ENCODE measurements around the gene DZIP1. TPM values are rescaled to one million over a fixed set of nuclear protein-coding genes. Genes with fewer than 3 reads are reported as not detected.

DZIP1 gene, protein sequence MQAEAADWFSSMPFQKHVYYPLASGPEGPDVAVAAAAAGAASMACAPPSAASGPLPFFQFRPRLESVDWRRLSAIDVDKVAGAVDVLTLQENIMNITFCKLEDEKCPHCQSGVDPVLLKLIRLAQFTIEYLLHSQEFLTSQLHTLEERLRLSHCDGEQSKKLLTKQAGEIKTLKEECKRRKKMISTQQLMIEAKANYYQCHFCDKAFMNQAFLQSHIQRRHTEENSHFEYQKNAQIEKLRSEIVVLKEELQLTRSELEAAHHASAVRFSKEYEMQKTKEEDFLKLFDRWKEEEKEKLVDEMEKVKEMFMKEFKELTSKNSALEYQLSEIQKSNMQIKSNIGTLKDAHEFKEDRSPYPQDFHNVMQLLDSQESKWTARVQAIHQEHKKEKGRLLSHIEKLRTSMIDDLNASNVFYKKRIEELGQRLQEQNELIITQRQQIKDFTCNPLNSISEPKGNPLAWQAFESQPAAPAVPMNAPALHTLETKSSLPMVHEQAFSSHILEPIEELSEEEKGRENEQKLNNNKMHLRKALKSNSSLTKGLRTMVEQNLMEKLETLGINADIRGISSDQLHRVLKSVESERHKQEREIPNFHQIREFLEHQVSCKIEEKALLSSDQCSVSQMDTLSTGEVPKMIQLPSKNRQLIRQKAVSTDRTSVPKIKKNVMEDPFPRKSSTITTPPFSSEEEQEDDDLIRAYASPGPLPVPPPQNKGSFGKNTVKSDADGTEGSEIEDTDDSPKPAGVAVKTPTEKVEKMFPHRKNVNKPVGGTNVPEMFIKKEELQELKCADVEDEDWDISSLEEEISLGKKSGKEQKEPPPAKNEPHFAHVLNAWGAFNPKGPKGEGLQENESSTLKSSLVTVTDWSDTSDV
- total RNA-seq = 22.5 and 34.1 TPM in 2 replicates

DNA sequence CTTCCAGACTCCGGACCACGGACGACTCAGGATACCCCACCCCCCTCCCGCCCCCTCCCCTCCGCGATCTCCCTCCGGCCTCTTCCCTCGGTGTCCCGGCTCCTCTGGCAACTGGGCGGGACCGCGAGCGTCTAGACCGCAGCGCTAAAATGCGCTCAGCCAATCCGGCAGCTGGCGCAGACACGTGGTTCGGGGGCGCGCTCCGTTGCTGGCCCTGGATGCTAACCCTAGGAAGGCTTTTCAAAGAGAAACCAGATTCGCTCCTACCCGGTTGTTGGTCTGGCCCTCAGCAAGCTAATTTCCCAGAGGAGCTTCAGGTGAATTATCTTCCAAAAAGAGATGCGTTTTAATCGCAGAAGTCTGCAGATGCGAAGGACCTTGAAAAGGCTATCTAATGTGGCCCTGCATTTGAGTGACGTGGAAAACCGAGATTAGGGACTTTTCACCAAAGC, at the start of gene DZIP1:
DZIP1 (minus strand) TSS at position 106 of the 452 bp plus-strand sequence. CDS start 2,677 bp downstream, outside the sequence.

GRCh38 chr13:95676762-95677563, 32.5 kb upstream of the DZIP1 start, which contains the start of gene DNAJC3:
Gene DNAJC3, plus strand, starts transcription at chr13:95677139. Its CDS starts 117 bp downstream, at chr13:95677256.

GRCh38 chr13:95552539-95553441, 91.7 kb downstream of the DZIP1 start, which contains the start of gene CLDN10:
Gene CLDN10, plus strand, starts transcription at chr13:95552720. Its CDS starts 34 bp downstream, at chr13:95552754.

Other genes starting within 250 kb of the DZIP1 start
- not detected in 2 replicates for gene CLDN10, start 92.0 kb downstream of the DZIP1 start, total RNA-seq
- 61.0 and 66.2 TPM in 2 replicates for gene DNAJC3, start 32.4 kb upstream of the DZIP1 start, total RNA-seq

All from smooth muscle cell of bladder (primary cell).